Smooth muscle cell (in vitro differentiated cells): ENCODE results near the gene WSCD2. TPM values are rescaled to one million over a fixed set of nuclear protein-coding genes. Genes with fewer than 3 reads are reported as not detected.

Experiments used
- DNase-seq: peaks from one replicate; lab custom pipeline; 2025; ENCODE audit not compliant: unreplicated experiment; lab: John Stamatoyannopoulos, UW
- H2AFZ ChIP-seq: fragments of 200-600 bp; sonication (generic); 2 replicates; pipeline ENCODE4 v1.6.0; 2016; ENCODE audit warnings: antibody characterized with exemption, low read depth, mild to moderate bottlenecking
- H3F3A ChIP-seq: fragments of 200-600 bp; sonication (generic); 2 replicates; pipeline ENCODE4 v1.6.0; 2017; ENCODE audit warnings: antibody characterized with exemption, low read depth
- H3K27ac ChIP-seq: fragments of 200-600 bp; sonication (generic); 2 replicates; pipeline ENCODE4 v1.5.1; 2016; ENCODE audit warnings: low read depth, mild to moderate bottlenecking
- H3K27me3 ChIP-seq: fragments of 200-600 bp; sonication (generic); 2 replicates; pipeline ENCODE4 v1.6.1; 2016; ENCODE audit warnings: low read depth, mild to moderate bottlenecking
- H3K36me3 ChIP-seq: fragments of 200-600 bp; sonication (generic); 2 replicates; pipeline ENCODE4 v1.5.1; 2016; ENCODE audit warnings: low read depth
- H3K4me1 ChIP-seq: fragments of 200-600 bp; sonication (generic); 2 replicates; pipeline ENCODE4 v1.5.1; 2016; ENCODE audit warnings: low read depth
- H3K4me2 ChIP-seq: fragments of 200-600 bp; sonication (generic); 2 replicates; pipeline ENCODE4 v1.6.0; 2016; ENCODE audit warnings: mild to moderate bottlenecking
- H3K4me3 ChIP-seq: fragments of 200-600 bp; sonication (generic); 2 replicates; pipeline ENCODE4 v1.5.1; 2016; ENCODE audit warnings: mild to moderate bottlenecking
- H3K79me2 ChIP-seq: fragments of 200-600 bp; sonication (generic); 2 replicates; pipeline ENCODE4 v1.6.0; 2016; ENCODE audit warnings: low read depth, mild to moderate bottlenecking
- H3K9ac ChIP-seq: fragments of 200-600 bp; sonication (generic); 2 replicates; pipeline ENCODE4 v1.6.0; 2016; ENCODE audit warnings: low read depth
- H3K9me3 ChIP-seq: fragments of 200-600 bp; sonication (generic); replicated peaks from 2 replicates; pipeline ENCODE4 v1.5.1; 2016; ENCODE audit warnings: low read depth
- H4K20me1 ChIP-seq: fragments of 200-600 bp; sonication (generic); 2 replicates; pipeline ENCODE4 v1.6.0; 2016; ENCODE audit warnings: low read depth
- CTCF ChIP-seq: fragments of 200-600 bp; sonication (generic); IDR thresholded peaks from 2 replicates; pipeline ENCODE4 v1.5.1; 2017; ENCODE audit warnings: borderline replicate concordance, mild to moderate bottlenecking, antibody characterized with exemption; ENCODE audit not compliant: insufficient read depth, poor library complexity, severe bottlenecking
- WGBS: methylation state at CpG from one replicate; pipeline ENCODE4 v1.1.7; 2016; ENCODE audit warnings: low lambda C conversion rate; 5-methylcytosine and 5-hydroxymethylcytosine counted together
- polyA plus RNA-seq: library from polyadenylated mRNA; unstranded; fragments of >200 nt; fragmentation: Nextera tagmentation; extraction: Ambion mirVana; gene quantifications from 2 replicates; pipeline ENCODE4 v1.2.1, GENCODE V29; 2016
- total RNA-seq: library from RNA; depleted of rRNA; stranded (reverse); fragments of >200 nt; gene quantifications from 2 replicates; pipeline ENCODE4 v1.2.3, GENCODE V29; 2014

WSCD2 gene
- total and polyA plus RNA-seq, 2 experiments from 2014 or later: 0.13 TPM

GRCh38 chr12:108205864-108206263, 76.8 kb downstream of the WSCD2 start:
- H3K36me3 ChIP-seq: no peaks in the 10 kb centered on the region
- H3K4me3 ChIP-seq: no peak overlapping the region
- H3K4me1 ChIP-seq: no peaks in the 10 kb centered on the region
- H3F3A ChIP-seq: no peaks in the 10 kb centered on the region
- no peak for TF ChIP-seq CTCF
- H3K4me2 ChIP-seq: no peak overlapping the region
- H3K9me3 ChIP-seq: no peaks in the 10 kb centered on the region
- H3K27me3 ChIP-seq: peaks cover 11% of the 10 kb centered on the region
- H3K79me2 ChIP-seq: no peaks in the 10 kb centered on the region
- H3K9ac ChIP-seq: no peak overlapping the region
- H4K20me1 ChIP-seq: no peaks in the 10 kb centered on the region
- no peak overlapping the region for H2AFZ ChIP-seq
- no peak for DNase-seq
- WGBS: 95% methylated on average over 1 of the region's 1 CpG
- no peak overlapping the region for H3K27ac ChIP-seq

DNA sequence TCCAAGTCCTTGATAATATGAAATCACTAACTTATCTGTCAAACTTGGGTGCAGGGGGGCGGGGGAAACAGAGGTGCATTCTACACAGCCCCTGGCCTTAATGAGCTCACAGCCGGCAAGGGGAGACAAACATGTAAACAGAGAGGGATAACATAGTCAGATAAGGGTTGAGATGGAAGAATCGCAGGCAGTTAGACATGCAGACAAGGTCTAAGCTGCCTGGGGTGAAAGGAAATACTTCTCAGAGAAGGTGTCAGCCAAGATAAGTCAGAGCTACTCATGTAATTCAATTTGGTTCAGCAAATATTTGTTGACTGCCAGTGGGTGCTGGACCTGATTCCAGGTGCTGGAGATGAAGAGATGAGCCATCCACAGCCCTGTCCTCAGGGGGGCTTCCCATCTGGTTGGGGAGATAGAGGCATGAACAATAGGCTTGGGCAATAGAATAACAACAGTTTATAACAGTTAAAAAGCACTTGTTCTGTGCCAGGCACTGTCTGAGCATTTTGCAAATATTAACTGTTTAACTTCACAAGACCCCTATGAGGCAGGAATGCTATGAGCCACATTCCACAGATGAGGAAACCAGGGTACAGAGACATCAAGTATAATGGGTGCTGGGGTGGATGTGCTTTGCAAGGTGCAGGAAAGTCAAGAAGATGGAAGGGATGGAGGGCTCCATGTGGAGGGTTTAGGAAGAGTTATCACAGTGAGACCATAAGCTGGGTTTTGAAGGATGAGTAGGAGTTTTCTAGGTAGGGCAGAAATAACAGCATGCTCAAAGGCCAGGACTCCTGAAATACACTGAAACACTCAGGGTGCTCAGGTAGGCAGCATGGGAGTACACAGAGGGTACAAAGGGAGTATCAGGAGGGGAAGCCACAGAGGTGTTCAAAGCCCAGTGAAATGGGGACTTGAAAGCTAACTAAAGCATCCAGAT, 79.0 kb downstream of the WSCD2 start:
- no peaks in the 10 kb centered on the region for H3F3A ChIP-seq
- no peaks in the 10 kb centered on the region for H3K79me2 ChIP-seq
- DNase-seq: no peak
- 49% methylated on average over 3 of the region's 3 CpGs for WGBS
- peaks cover 11% of the 10 kb centered on the region for H3K27me3 ChIP-seq
- no peak for TF ChIP-seq CTCF
- H4K20me1 ChIP-seq: no peaks in the 10 kb centered on the region
- no peak overlapping the region for H2AFZ ChIP-seq
- H3K9ac ChIP-seq: no peak overlapping the region
- H3K36me3 ChIP-seq: no peaks in the 10 kb centered on the region
- H3K4me1 ChIP-seq: no peaks in the 10 kb centered on the region
- no peak overlapping the region for H3K4me2 ChIP-seq
- no peak overlapping the region for H3K4me3 ChIP-seq
- no peaks in the 10 kb centered on the region for H3K9me3 ChIP-seq
- H3K27ac ChIP-seq: no peak overlapping the region

DNA sequence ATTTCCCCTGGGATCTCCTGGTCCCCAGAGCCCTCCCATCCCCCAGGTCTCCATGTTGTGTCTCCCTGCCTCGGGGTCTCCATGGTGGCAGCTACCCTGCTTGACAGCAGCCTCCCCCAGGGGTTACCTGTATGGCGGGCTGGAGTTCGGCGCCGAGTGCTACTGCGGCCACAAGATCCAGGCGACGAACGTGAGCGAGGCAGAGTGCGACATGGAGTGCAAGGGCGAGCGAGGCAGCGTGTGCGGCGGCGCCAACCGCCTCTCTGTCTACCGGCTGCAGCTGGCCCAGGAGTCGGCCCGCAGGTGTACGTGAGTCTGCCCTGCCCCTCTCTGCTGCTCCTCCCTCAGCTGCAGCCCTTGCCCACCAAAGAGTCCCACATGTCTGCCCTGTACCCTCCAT, 80.9 kb downstream of the WSCD2 start:
- no peak overlapping the region for H3K27ac ChIP-seq
- DNase-seq: no peak
- H3K4me3 ChIP-seq: no peak overlapping the region
- peaks cover 11% of the 10 kb centered on the region for H3K27me3 ChIP-seq
- no peak overlapping the region for H2AFZ ChIP-seq
- no peaks in the 10 kb centered on the region for H4K20me1 ChIP-seq
- no peak for TF ChIP-seq CTCF
- H3K36me3 ChIP-seq: no peaks in the 10 kb centered on the region
- H3K79me2 ChIP-seq: no peaks in the 10 kb centered on the region
- WGBS: 92% methylated on average over 22 of the region's 22 CpGs
- H3K9me3 ChIP-seq: no peaks in the 10 kb centered on the region
- H3K4me2 ChIP-seq: no peak overlapping the region
- H3K4me1 ChIP-seq: no peaks in the 10 kb centered on the region
- no peaks in the 10 kb centered on the region for H3F3A ChIP-seq
- H3K9ac ChIP-seq: no peak overlapping the region
